ENCODE data around the gene SYNPO.

SYNPO gene

DNA sequence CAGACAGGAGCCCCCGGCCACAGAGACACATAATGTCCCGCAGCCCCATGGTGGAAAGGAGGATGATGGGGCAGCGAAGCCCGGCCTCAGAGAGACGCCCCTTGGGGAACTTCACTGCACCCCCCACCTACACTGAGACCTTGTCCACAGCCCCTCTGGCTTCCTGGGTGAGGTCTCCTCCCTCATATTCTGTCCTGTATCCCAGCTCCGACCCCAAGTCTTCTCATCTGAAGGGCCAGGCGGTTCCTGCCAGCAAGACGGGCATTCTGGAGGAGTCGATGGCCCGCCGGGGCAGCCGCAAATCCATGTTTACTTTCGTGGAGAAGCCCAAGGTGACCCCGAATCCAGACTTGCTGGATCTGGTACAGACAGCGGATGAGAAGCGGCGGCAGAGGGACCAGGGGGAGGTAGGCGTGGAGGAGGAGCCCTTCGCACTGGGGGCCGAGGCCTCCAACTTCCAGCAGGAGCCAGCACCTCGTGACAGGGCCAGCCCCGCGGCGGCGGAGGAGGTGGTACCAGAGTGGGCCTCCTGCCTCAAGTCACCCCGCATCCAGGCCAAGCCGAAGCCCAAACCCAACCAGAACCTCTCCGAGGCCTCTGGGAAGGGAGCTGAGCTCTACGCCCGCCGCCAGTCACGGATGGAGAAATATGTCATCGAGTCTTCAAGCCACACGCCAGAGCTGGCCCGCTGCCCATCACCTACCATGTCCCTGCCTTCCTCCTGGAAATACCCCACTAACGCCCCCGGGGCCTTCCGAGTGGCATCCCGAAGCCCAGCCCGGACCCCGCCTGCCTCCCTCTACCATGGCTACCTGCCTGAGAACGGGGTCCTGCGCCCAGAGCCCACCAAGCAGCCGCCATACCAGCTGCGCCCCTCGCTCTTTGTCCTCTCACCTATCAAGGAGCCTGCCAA lies 8.9 kb downstream of the SYNPO start:
- no peak overlapping the region for H3K27ac Mint-ChIP-seq
- no peak overlapping the region for H3K4me3 Mint-ChIP-seq
- no peaks in the 10 kb centered on the region for H3K27me3 Mint-ChIP-seq
- no peaks in the 10 kb centered on the region for H3K9me3 Mint-ChIP-seq
- no peaks in the 10 kb centered on the region for H3K36me3 Mint-ChIP-seq (ENCODE audit: low read depth)
- no peaks in the 10 kb centered on the region for H3K4me1 Mint-ChIP-seq (ENCODE audit: low read depth)

DNA sequence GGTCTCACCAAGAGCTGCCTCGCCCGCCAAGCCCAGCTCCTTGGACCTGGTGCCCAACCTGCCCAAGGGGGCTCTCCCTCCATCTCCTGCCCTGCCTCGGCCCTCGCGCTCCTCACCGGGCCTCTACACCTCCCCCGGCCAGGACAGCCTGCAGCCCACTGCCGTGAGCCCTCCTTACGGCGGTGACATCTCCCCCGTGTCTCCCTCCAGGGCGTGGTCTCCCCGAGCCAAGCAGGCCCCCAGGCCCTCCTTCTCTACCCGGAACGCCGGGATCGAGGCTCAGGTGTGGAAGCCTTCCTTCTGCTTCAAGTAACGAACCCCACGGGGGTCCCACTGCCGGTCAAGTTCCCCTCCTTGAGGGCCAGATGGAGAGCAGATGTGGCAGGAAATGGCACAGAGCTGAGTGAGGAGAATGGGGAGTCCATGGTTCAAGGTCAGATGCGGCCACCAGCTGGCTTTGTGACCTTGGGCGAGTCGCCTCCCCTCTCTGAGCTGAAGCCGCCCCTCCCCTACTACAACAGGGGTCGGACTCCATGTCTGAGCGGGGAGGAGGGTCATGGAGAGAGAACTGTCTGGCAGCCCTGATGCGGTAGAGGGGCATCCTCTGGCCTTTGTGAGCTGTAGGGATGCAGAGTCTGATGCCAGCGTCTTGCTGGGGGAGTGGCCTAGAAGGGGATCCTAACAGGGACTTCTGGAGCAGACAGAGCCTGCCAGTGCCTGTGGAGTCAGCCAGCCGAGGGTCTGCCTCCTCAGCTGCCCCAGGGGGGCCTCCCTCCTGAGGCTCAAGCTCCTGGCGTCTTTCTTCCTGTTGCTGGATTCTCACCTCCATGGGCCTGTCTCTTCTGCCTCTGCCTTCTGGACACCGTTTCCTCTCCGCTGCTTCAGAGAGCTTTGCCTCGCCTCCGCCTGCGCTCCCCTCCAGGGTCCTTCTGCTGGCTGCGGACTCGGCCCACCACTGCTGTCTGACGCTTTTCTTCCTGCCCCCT lies 9.9 kb downstream of the SYNPO start:
- H3K9me3 Mint-ChIP-seq = no peaks in the 10 kb centered on the region
- no peak overlapping the region for H3K4me3 Mint-ChIP-seq
- no peak overlapping the region for H3K27ac Mint-ChIP-seq
- H3K27me3 Mint-ChIP-seq = no peaks in the 10 kb centered on the region
- H3K4me1 Mint-ChIP-seq (ENCODE audit: low read depth) = no peaks in the 10 kb centered on the region
- no peaks in the 10 kb centered on the region for H3K36me3 Mint-ChIP-seq (ENCODE audit: low read depth)

DNA sequence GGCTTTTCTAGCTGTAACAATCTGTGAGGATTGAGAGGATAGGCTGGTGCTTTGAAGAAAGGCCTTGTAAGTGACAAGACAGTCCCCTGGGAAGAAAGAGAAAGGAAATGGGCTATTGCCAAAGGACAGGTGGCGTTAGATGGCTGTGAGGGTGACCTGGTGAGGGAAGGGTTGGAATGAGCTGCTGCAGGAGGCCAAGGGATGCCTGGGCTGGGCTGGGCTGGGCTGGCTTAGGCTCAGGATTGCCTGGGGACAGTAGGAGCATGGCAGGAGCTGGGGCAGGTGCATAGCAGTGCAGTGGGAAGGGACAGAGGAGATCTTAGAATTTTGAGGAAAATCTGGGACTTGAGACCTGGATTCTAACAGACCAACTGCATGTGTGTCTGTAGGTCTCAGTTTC lies 10.9 kb downstream of the SYNPO start:
- H3K27ac Mint-ChIP-seq = no peak overlapping the region
- peaks cover 3% of the 10 kb centered on the region for H3K4me1 Mint-ChIP-seq (ENCODE audit: low read depth)
- no peak overlapping the region for H3K4me3 Mint-ChIP-seq
- no peaks in the 10 kb centered on the region for H3K9me3 Mint-ChIP-seq
- H3K36me3 Mint-ChIP-seq (ENCODE audit: low read depth) = no peaks in the 10 kb centered on the region
- H3K27me3 Mint-ChIP-seq = no peaks in the 10 kb centered on the region

DNA sequence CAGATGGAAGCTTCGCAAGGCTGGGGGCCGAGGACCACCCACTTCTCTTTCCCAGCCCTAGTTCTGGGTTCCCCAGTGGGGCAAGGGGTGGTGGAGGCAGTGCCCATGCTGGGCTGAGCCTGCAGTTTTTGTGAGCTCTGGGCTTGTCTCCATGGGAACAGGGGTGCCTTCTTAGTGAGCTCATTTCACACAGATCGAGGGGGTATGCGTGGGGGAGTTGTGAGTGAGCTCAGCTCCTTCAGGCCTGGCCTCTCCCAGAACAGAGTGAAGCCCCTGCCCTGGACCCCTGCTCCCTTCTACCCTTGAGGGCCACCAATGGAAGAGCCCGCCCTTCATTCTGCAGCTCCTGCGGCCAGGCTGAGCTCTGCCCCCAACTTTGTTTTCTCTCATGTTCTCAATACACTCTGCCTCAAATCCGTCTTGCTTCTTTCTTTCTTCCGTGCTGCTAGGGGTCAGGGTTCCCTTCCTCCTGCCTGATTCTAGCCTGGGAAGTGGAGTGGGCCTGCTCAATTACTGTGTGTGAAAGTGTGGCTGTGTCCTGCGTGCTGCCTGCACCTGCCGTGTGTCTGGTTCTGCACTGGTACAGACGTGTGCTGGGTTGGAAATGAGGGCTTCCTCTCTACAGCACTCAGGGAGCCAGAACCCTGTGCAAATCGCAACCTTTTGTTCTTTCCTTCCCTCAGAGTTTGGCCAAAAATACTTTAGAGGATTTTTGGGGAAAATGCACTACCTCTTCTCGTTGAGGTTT lies 11.6 kb downstream of the SYNPO start:
- no peaks in the 10 kb centered on the region for H3K9me3 Mint-ChIP-seq
- no peak overlapping the region for H3K4me3 Mint-ChIP-seq
- H3K27ac Mint-ChIP-seq = no peak overlapping the region
- H3K4me1 Mint-ChIP-seq (ENCODE audit: low read depth) = peaks cover 4% of the 10 kb centered on the region
- H3K36me3 Mint-ChIP-seq (ENCODE audit: low read depth) = no peaks in the 10 kb centered on the region
- H3K27me3 Mint-ChIP-seq = no peaks in the 10 kb centered on the region

DNA sequence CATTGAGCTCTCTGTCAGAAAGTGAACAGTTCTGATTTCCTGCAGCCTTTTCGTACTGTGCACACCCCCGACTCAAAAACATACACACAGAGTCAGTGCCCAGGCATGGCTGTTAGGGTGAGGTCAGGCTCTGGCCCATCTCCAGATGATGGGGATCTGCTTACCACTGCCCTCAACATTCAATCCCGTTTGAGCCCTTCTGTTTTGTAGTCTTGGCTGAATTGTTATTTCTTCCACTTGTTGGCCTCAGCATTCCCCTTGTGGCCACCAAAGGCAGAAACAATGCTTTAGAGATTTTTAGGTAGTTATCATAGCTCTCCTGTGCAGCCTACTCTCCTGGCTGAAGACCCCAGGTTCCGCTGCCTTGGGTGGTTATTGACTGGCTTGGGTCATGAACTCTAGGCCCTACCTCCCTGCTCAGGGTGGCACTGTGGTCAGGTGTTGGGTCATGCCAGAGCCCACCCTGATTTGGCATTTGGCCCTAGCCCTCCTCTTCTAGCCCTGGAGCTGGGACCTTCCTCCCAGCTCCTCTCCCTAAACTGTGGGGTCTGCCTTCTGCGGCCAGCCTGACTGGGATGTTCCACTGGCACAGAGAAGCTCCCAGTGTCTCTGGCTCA lies 12.8 kb downstream of the SYNPO start:
- Mint-ChIP-seq H3K4me1 (ENCODE audit: low read depth) (peaks cover 8% of the 10 kb centered on the region), H3K27ac (no peak overlapping the region), H3K9me3 (no peaks in the 10 kb centered on the region), H3K27me3 (no peaks in the 10 kb centered on the region), H3K4me3 (no peak overlapping the region), H3K36me3 (ENCODE audit: low read depth) (no peaks in the 10 kb centered on the region)

DNA sequence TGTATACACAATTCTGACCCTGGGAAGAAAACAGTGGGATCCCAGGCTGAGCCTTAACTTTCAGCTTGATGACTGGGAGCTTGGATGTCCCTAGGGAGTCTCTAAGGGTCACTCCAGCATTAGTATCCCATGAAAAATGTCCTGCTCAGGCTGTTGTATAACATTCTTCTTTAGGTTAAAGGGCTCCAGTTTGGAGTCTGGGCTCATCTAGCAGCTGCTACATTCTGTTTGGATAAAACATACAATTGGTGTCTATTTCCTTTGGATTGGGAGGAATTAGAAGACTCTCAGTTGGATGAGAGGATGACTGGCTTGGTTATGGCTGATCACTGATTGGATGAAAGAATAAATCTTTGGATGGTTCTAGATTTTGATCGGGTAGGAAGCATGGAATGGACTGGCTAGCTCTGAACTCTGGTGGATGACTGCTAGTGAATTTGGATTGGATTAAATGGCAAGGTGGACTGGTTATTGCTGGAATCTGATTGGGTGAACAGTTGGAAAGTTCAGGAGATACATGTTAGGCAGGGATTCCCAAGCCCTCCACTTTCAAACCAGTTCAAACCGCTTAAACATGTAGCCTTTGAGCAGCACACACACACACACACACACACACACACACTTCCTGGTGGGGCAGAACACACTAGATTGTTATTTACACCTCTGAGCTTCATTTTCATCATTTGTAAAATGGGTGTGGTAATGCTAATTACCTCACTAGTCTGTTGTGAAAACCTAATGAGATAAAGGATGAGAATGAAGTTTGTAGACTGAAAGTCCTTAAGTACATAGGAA lies 13.5 kb downstream of the SYNPO start:
- H3K27me3 Mint-ChIP-seq = no peaks in the 10 kb centered on the region
- H3K4me1 Mint-ChIP-seq (ENCODE audit: low read depth) = peaks cover 8% of the 10 kb centered on the region
- no peak overlapping the region for H3K27ac Mint-ChIP-seq
- H3K4me3 Mint-ChIP-seq = no peak overlapping the region
- H3K36me3 Mint-ChIP-seq (ENCODE audit: low read depth) = no peaks in the 10 kb centered on the region
- no peaks in the 10 kb centered on the region for H3K9me3 Mint-ChIP-seq

DNA sequence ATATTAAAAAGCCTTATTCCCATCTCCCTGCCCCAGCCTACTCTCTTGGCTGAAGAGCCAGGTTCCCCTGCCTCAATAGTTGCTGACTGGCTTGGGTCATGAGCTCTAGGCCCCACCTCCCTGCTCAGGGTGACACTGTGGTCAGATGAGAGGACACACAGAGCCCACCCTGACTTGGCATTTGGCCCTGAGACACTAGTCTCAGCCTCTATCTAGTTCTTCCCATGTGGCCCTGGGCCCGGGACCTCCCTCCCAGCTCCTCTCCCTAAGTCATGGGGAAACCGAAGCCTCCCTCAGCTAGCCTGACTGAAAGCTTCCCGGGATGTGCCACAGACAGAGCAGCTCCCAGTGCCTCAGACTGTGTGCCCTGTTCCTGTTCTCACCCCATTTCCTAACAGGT lies 14.8 kb downstream of the SYNPO start:
- no peaks in the 10 kb centered on the region for H3K27me3 Mint-ChIP-seq

DNA sequence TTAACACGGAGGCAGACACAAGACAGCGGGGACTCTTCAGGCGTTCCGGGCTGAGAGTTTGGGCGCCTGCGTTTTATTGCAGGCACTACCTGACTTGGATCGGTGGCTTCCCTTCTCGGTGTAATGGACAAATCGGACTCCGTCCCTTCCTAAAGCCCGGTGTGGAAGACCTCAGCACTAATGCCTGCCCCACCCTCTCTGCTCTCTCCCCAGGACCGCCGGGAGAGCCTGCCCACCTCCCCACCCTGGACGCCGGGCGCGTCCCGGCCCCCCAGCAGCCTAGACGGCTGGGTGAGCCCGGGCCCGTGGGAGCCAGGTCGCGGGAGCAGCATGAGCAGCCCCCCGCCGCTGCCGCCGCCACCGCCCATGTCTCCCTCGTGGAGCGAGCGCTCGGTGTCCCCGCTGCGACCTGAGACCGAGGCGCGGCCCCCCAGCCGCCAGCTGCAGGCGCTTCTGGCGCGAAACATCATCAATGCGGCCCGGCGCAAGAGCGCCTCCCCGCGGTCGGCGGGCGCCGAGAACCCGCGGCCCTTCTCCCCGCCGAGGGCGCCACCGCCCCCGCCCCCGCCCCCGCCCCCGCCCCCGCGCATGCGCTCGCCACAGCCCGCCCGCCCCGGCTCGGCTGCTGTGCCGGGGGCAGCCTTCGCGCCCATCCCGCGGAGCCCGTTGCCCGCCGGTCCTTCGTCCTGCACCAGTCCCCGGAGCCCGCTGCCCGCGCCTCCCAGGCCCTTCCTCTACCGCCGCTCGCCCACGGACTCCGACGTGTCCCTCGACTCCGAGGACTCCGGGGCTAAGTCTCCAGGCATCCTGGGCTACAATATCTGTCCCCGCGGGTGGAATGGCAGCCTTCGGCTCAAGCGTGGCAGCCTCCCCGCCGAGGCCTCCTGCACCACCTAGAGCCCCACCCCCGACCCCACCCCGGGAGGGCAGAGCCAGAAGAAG lies 16.0 kb downstream of the SYNPO start:
- H3K36me3 Mint-ChIP-seq (ENCODE audit: low read depth) = no peaks in the 10 kb centered on the region

More for the DNA sequence above, 14.8 kb downstream of the SYNPO start:
- H3K9me3 Mint-ChIP-seq = no peaks in the 10 kb centered on the region
- H3K36me3 Mint-ChIP-seq (ENCODE audit: low read depth) = no peaks in the 10 kb centered on the region
- H3K4me3 Mint-ChIP-seq = no peak overlapping the region
- peaks cover 8% of the 10 kb centered on the region for H3K4me1 Mint-ChIP-seq (ENCODE audit: low read depth)
- no peak overlapping the region for H3K27ac Mint-ChIP-seq

DNA sequence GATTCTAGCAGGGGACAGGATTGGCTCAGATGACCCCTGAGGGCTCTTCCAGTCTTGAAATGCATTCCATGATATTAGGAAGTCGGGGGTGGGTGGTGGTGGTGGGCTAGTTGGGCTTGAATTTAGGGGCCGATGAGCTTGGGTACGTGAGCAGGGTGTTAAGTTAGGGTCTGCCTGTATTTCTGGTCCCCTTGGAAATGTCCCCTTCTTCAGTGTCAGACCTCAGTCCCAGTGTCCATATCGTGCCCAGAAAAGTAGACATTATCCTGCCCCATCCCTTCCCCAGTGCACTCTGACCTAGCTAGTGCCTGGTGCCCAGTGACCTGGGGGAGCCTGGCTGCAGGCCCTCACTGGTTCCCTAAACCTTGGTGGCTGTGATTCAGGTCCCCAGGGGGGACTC lies 17.7 kb downstream of the SYNPO start:
- no peak overlapping the region for H3K4me3 Mint-ChIP-seq
- H3K9me3 Mint-ChIP-seq = no peaks in the 10 kb centered on the region
- peaks cover 5% of the 10 kb centered on the region for H3K27me3 Mint-ChIP-seq
- H3K4me1 Mint-ChIP-seq (ENCODE audit: low read depth) = peaks cover 8% of the 10 kb centered on the region
- H3K27ac Mint-ChIP-seq = no peak overlapping the region
- H3K36me3 Mint-ChIP-seq (ENCODE audit: low read depth) = no peaks in the 10 kb centered on the region

More for the DNA sequence above, 16.0 kb downstream of the SYNPO start:
- H3K4me1 Mint-ChIP-seq (ENCODE audit: low read depth) = peaks cover 8% of the 10 kb centered on the region
- H3K9me3 Mint-ChIP-seq = no peaks in the 10 kb centered on the region
- no peak overlapping the region for H3K27ac Mint-ChIP-seq
- peaks cover 4% of the 10 kb centered on the region for H3K27me3 Mint-ChIP-seq
- peak overlapping the region; percentile 64 for H3K4me3 Mint-ChIP-seq

DNA sequence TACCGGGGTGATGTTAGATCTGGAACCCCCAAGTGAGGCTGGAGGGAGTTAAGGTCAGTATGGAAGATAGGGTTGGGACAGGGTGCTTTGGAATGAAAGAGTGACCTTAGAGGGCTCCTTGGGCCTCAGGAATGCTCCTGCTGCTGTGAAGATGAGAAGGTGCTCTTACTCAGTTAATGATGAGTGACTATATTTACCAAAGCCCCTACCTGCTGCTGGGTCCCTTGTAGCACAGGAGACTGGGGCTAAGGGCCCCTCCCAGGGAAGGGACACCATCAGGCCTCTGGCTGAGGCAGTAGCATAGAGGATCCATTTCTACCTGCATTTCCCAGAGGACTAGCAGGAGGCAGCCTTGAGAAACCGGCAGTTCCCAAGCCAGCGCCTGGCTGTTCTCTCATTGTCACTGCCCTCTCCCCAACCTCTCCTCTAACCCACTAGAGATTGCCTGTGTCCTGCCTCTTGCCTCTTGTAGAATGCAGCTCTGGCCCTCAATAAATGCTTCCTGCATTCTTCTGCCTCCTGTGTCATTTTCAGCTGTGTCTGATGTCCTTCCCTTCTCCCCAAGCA lies 18.3 kb downstream of the SYNPO start:
- H3K27ac Mint-ChIP-seq = no peak overlapping the region
- H3K4me1 Mint-ChIP-seq (ENCODE audit: low read depth) = peaks cover 8% of the 10 kb centered on the region
- no peaks in the 10 kb centered on the region for H3K36me3 Mint-ChIP-seq (ENCODE audit: low read depth)
- H3K4me3 Mint-ChIP-seq = no peak overlapping the region
- peaks cover 5% of the 10 kb centered on the region for H3K27me3 Mint-ChIP-seq
- no peaks in the 10 kb centered on the region for H3K9me3 Mint-ChIP-seq

DNA sequence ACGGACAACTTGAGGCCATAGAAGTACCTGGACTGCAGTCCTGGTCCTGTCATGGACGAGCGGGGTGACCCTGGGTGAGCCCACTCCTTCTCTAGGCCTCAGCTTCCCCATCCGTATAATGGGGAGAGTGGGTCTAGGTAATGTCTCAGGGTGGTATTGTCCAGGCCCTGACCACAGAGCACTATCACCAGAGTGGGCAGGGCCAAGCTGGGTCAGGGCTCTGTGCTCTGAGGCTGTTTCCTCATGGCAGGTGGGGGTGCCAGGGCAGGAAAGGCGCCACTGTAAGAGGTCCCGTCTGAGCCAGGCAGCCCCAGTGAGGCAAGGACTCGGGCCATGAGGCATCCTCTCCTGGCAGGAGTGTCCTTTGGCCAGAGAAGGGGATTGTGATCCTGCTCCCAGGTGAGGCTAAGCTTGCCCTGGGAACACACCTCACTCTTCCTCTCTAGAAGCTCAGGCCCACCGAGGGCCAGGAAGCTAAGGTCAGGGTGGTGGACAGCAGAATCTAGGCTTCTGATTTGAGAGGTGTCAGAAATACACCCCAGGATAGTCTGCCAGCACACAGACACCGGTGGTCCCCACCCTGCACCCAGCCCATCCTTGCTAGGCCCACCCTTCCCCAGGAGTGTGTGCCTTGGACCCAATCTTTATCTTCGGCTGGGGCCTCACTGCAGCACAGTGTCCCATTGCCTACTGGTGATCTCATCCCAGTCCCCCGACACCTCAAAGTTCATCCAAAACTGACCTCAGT lies 19.1 kb downstream of the SYNPO start:
- H3K4me3 Mint-ChIP-seq = no peak overlapping the region
- H3K4me1 Mint-ChIP-seq (ENCODE audit: low read depth) = peaks cover 8% of the 10 kb centered on the region
- no peak overlapping the region for H3K27ac Mint-ChIP-seq
- H3K9me3 Mint-ChIP-seq = no peaks in the 10 kb centered on the region
- no peaks in the 10 kb centered on the region for H3K36me3 Mint-ChIP-seq (ENCODE audit: low read depth)
- peaks cover 8% of the 10 kb centered on the region for H3K27me3 Mint-ChIP-seq

Data from stimulated activated naive CD8-positive, alpha-beta T cell treated with anti-CD3 and anti-CD28 coated beads, Interleukin-15, Interleukin-2, amounts not matched to agents 100 ng/mL and 50 ng/mL, for 24 hours (primary cell).